HepG2 (cell line): Measurements from ENCODE around the gene TAGLN2. TPM values are rescaled to one million over a fixed set of nuclear protein-coding genes. Genes with fewer than 3 reads are reported as not detected.

Experiments used
- ATAC-seq: fragments of 200-7000 bp; cut with Tn5 transposase; 3 replicates; pipeline ENCODE4 v1.9.1; 2020; ENCODE audit warnings: mild to moderate bottlenecking, moderate library complexity
- BruUV-seq: library from RNA; stranded (reverse); fragments of 400-500 nt; replicated peaks from 2 replicates; lab custom pipeline; 2021; lab: Mats Ljungman, UMichigan
- CTCF ChIA-PET: fragments of 300-600 bp; formaldehyde crosslinking; extraction: SDS; loops from one replicate; lab custom pipeline; 2021; ENCODE audit warnings: low total read pairs, inconsistent platforms, low intra/inter-chr PET ratio; lab: Yijun Ruan, JAX
- POLR2A ChIA-PET: fragments of 350-600 bp; sonication (Branson Sonifier 250); formaldehyde crosslinking; loops from one replicate; lab custom pipeline; 2020; ENCODE audit warnings: antibody characterized with exemption, inconsistent platforms; lab: Yijun Ruan, JAX
- DNase-seq: peaks from one replicate; pipeline ENCODE4 v3.0.0-alpha.2; 2015; ENCODE audit warnings: low spot score
- FAIRE-seq: peaks from 3 replicates; lab custom pipeline; 2011; peaks lifted over from hg19 to GRCh38; lab: Jason Lieb, UNC
- H2AFZ ChIP-seq: one replicate; pipeline ENCODE4 v1.6.1; 2011; ENCODE audit warnings: low read length, inconsistent platforms
- H3K27ac ChIP-seq: fragments of 300-600 bp; 3 replicates; pipeline ENCODE4 v1.8.0; 2011; ENCODE audit warnings: mixed run types, mild to moderate bottlenecking, mixed read lengths, low read length, inconsistent platforms; ENCODE audit not compliant: insufficient read depth; ENCODE audit errors: extremely low read length
- H3K27me3 ChIP-seq, 2 experiments: fragments of 200-600 bp in 1 of 2; 2 replicates in 1 of 2; 3 replicates in 1 of 2; pipeline versions ENCODE4 v1.6.0 to v1.8.0; 2011; ENCODE audit warnings: low read length in 2 of 2, mild to moderate bottlenecking in 2 of 2, moderate library complexity in 2 of 2, inconsistent platforms in 1 of 2; ENCODE audit not compliant: insufficient read depth in 2 of 2, control insufficient read depth in 1 of 2
- H3K36me3 ChIP-seq, 2 experiments: fragments of 200-600 bp in 1 of 2; replicated peaks in 1 of 2; 2 replicates in 1 of 2; 3 replicates in 1 of 2; pipeline versions ENCODE4 v1.5.1 to v1.8.0; 2011; ENCODE audit warnings: low read length in 2 of 2, inconsistent platforms in 1 of 2; ENCODE audit not compliant: insufficient read depth in 2 of 2, control insufficient read depth in 1 of 2
- H3K4me1 ChIP-seq: 2 replicates; pipeline ENCODE4 v1.5.1; 2012; ENCODE audit warnings: low read length, inconsistent platforms; ENCODE audit not compliant: insufficient read depth
- H3K4me2 ChIP-seq: 2 replicates; pipeline ENCODE4 v1.6.0; 2011; ENCODE audit warnings: low read depth, low read length, inconsistent platforms
- H3K4me3 ChIP-seq, 3 experiments: fragments of 200-600 bp in 1 of 3; sonication (generic), shearing (Covaris generic) in 1 of 3; replicated peaks in 1 of 3; 2 replicates each; pipeline ENCODE4 v1.5.1; 2011 to 2016; ENCODE audit warnings: low read length in 3 of 3, inconsistent platforms in 2 of 3, low read depth in 2 of 3, mild to moderate bottlenecking in 2 of 3, control low read depth in 1 of 3, mixed read lengths in 1 of 3; ENCODE audit not compliant: insufficient read depth in 1 of 3
- H3K79me2 ChIP-seq: one replicate; pipeline ENCODE4 v1.6.1; 2011; ENCODE audit warnings: low read length, inconsistent platforms; ENCODE audit not compliant: insufficient read depth
- H3K9ac ChIP-seq: 2 replicates; pipeline ENCODE4 v1.6.0; 2011; ENCODE audit warnings: mild to moderate bottlenecking, low read depth, low read length, inconsistent platforms; ENCODE audit not compliant: insufficient read depth
- H3K9me3 ChIP-seq: 2 replicates; pipeline ENCODE4 v1.5.1; 2012; ENCODE audit warnings: mild to moderate bottlenecking, low read length
- H4K20me1 ChIP-seq: 2 replicates; pipeline ENCODE4 v1.6.0; 2011; ENCODE audit warnings: inconsistent platforms, mild to moderate bottlenecking, low read length, moderate library complexity; ENCODE audit not compliant: insufficient read depth
- ASH2L ChIP-seq: fragments of 300-600, 200-600 bp; sonication (generic); IDR thresholded peaks from 2 replicates; pipeline ENCODE4 v1.7.0; 2017; ENCODE audit warnings: low read depth, mild to moderate bottlenecking, moderate library complexity, mixed read lengths, low read length; ENCODE audit not compliant: insufficient read length
- HMGXB4 ChIP-seq, 2 experiments: sonication (generic) in 1 of 2; formaldehyde crosslinking in 1 of 2; IDR thresholded peaks; 2 replicates each; pipeline versions ENCODE4 v1.4.0 to v1.6.1; 2018 to 2020; ENCODE audit warnings: missing genetic modification reagents in 2 of 2, borderline replicate concordance in 1 of 2, low read depth in 1 of 2, mild to moderate bottlenecking in 1 of 2, missing biosample characterization in 1 of 2
- HNRNPL ChIP-seq: fragments of 200-400 bp; formaldehyde crosslinking; IDR thresholded peaks from 2 replicates; pipeline ENCODE4 v1.6.1; 2017; ENCODE audit warnings: mild to moderate bottlenecking, low read depth, low read length
- SMC3 ChIP-seq: IDR thresholded peaks from 2 replicates; pipeline ENCODE4 v1.6.1; 2011; ENCODE audit warnings: low read length, improper control_type of control experiment
- THAP9 ChIP-seq: sonication (generic); formaldehyde crosslinking; IDR thresholded peaks from 2 replicates; pipeline ENCODE4; 2020; ENCODE audit warnings: missing genetic modification reagents, mild to moderate bottlenecking, borderline replicate concordance
- XRCC5 ChIP-seq: fragments of 200-400 bp; formaldehyde crosslinking; optimal IDR thresholded peaks from 2 replicates; pipeline ENCODE3; 2017; ENCODE audit warnings: mild to moderate bottlenecking, low read length
- ZNF770 ChIP-seq: sonication (generic); formaldehyde crosslinking; IDR thresholded peaks from 2 replicates; pipeline ENCODE4 v1.5.0; 2020; ENCODE audit warnings: mild to moderate bottlenecking, missing genetic modification reagents
- WGBS: methylation state at CpG from one replicate; pipeline ENCODE4 v1.1.6; 2017; ENCODE audit warnings: low lambda C conversion rate; 5-methylcytosine and 5-hydroxymethylcytosine counted together
- in situ Hi-C: cut with HindIII; loops from 2 replicates; pipeline ENCODE4 v1.10.0; 2017; ENCODE audit warnings: low pct_unique_long_range_greater_than_20kb; ENCODE audit not compliant: extremely low pct_ligation_motif_present
- intact Hi-C: fragments of 100-400 bp; cut with micrococcal nuclease; formaldehyde crosslinking; loops from one replicate; pipeline ENCODE4 v1.10.0; 2022; ENCODE audit not compliant: unreplicated experiment
- polyA plus RNA-seq, 8 experiments: library from polyadenylated mRNA; depleted of rRNA in 3 of 8; stranded (reverse) in 7 of 8; unstranded in 1 of 8; fragments of >200 nt; fragmentation: Illumina TruSeq in 4 of 8; extraction: Trizol in 4 of 8; gene quantifications; 2 replicates each; pipeline versions ENCODE4 v1.2.1 to v1.2.3, GENCODE V29; 2011 to 2016; ENCODE audit warnings: low read depth in 4 of 8, missing spikeins in 1 of 8, mixed read lengths in 1 of 8; ENCODE audit not compliant: insufficient read depth in 1 of 8
- total RNA-seq, 5 experiments: library from RNA; depleted of rRNA; stranded (reverse); fragments of >200 nt; fragmentation: Illumina TruSeq; extraction: Trizol; gene quantifications; 2 replicates each; pipeline ENCODE4 v1.2.3, GENCODE V29; 2016; ENCODE audit warnings: low read depth in 1 of 5

TAGLN2 gene
- total and polyA plus RNA-seq, 2 of the 13 experiments (the other 11 are each of a cell fraction or from before 2014, with no cell fraction given) = 6.7 to 17.2 TPM

GRCh38 chr1:159892944-159893343 is 32.4 kb downstream of the TAGLN2 start:
- no peak for ATAC-seq
- ChIA-PET POLR2A (no interaction called here), CTCF (interaction anchor here (1.3 kb wide), 1 partner anchor 43 kb away, joined by 3 read pairs; no protein-coding TSS in a partner anchor)
- intact Hi-C loops = no loop called here
- no peaks in the 10 kb centered on the region for H3K79me2 ChIP-seq
- TF ChIP-seq ASH2L = no peak
- H3K9ac ChIP-seq = no peak overlapping the region
- H3K4me3 ChIP-seq = no peak overlapping the region
- H3K9me3 ChIP-seq = no peaks in the 10 kb centered on the region
- H3K4me1 ChIP-seq = no peaks in the 10 kb centered on the region
- no peak overlapping the region for H2AFZ ChIP-seq
- peaks cover 0 to 3% of the 10 kb centered on the region in 2 experiments; a peak in 1 of 5 replicates for H3K27me3 ChIP-seq
- WGBS = 36% methylated on average over 5 of the region's 5 CpGs
- no peaks in the 10 kb centered on the region for H4K20me1 ChIP-seq
- no peaks in the 10 kb centered on the region for H3K36me3 ChIP-seq
- BruUV-seq = no TSS peak
- no peak overlapping the region for H3K4me2 ChIP-seq
- in situ Hi-C loops = loop anchor here (5.0 kb wide), 1 partner anchor 96 kb away; no protein-coding TSS in a partner anchor
- DNase-seq = no peak
- H3K27ac ChIP-seq = no peak overlapping the region
- no peak for FAIRE-seq

- FAIRE-seq = no peak
- no peak for TF ChIP-seq THAP9 (CRISPR knock-in tag)
- TF ChIP-seq HNRNPL = peak; percentile 81
- peak; percentile 48 for TF ChIP-seq XRCC5
- TF ChIP-seq SMC3 = peak; percentile 66; the same call in 1 of the 2 replicates
- TF ChIP-seq ZNF770 (CRISPR knock-in tag) = no peak
- 0 out of 4 replicates have a peak, but pooled peaks of 1 of the 2 experiments have one; percentile 33 for TF ChIP-seq HMGXB4 (CRISPR knock-in tag; IDR thresholded peaks at IDR 0.05; ENCODE audit: borderline replicate concordance in 1 of 2, low read depth in 1 of 2)
Measured at GRCh38 chr1:159891275-159892157, 33.8 kb downstream of the TAGLN2 start.

More at GRCh38 chr1:159891275-159892157, 33.8 kb downstream of the TAGLN2 start:
- 14% methylated on average over 7 of the region's 7 CpGs for WGBS
- Histone ChIP-seq H3K9me3 (no peaks in the 10 kb centered on the region), H3K27me3 (peaks cover 0 to 3% of the 10 kb centered on the region in 2 experiments; a peak in 1 of 5 replicates), H3K9ac (no peak overlapping the region), H3K4me2 (no peak overlapping the region), H3K4me3 (no peak overlapping the region), H4K20me1 (no peaks in the 10 kb centered on the region), H3K4me1 (no peaks in the 10 kb centered on the region), H3K36me3 (no peaks in the 10 kb centered on the region), H2AFZ (no peak overlapping the region), H3K79me2 (no peaks in the 10 kb centered on the region), H3K27ac (no peak overlapping the region)
- in situ Hi-C loops = loop anchor here (5.0 kb wide), 1 partner anchor 94 kb away; no protein-coding TSS in a partner anchor
- ATAC-seq (peak; percentile 97), DNase-seq (peak; percentile 65)
- BruUV-seq = no TSS peak
- CTCF ChIA-PET = interaction anchor here (1.2 to 2.0 kb wide), 4 partner anchors 45 to 731 kb away, joined by 3 to 28 read pairs (median 6); partner anchors contain the start of gene DUSP23
- POLR2A ChIA-PET = no interaction called here
- intact Hi-C loops = loop anchor here (1.0 kb wide), 3 partner anchors 88 to 111 kb away; partner anchors contain the start of gene DUSP23
